GM13977 (cell line): ENCODE data around the gene MLEC.
A peak's percentile ranks its signal among the peaks of the same experiment; 100 is the strongest.
"Not testable (repeated sequence)": the region's sequence is repeated elsewhere in the genome, so short reads cannot be mapped to it uniquely, and the experiment has no call there.

Source experiments
- DNase-seq: peaks from one replicate; pipeline ENCODE4 v3.0.0; 2012; ENCODE audit warnings: low spot score
- in situ Hi-C: fragments of 300-500 bp; cut with MboI; formaldehyde crosslinking; loops from one replicate; pipeline ENCODE4 v1.12.0; 2022; ENCODE audit warnings: low sequenced_read_pairs, low pct_unique_long_range_greater_than_20kb, mixed read lengths, inconsistent platforms; ENCODE audit not compliant: unreplicated experiment
- TF ChIP-seq, protein P1 (sequence below): IDR thresholded peaks from 2 replicates; pipeline ENCODE4 v1.5.1; 2012; ENCODE audit warnings: mild to moderate bottlenecking, control low read depth; ENCODE audit not compliant: insufficient read depth; ENCODE audit errors: extremely low read depth, missing control alignments

MLEC gene

DNA sequence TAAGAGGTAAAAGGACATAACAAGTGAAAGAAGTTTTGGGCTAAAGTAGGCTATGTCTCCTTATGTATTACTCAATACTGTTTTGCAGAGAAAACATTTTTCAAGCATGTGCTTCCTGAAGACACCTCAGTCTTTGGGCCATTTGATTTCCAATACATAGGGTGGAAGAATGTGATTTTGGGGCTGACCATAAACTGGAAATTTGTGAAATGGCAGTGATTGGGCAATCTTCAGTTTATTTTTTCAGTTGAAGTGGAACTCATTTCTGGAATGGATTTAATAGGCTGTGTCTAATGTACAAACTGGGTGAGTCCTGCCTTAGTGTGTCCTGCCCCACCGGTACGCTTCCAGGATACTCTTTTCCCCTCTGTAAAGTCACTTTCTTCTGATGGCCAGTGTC, 35.8 kb downstream of the MLEC start:
- no peak for DNase-seq
- TF ChIP-seq, protein P1, sequence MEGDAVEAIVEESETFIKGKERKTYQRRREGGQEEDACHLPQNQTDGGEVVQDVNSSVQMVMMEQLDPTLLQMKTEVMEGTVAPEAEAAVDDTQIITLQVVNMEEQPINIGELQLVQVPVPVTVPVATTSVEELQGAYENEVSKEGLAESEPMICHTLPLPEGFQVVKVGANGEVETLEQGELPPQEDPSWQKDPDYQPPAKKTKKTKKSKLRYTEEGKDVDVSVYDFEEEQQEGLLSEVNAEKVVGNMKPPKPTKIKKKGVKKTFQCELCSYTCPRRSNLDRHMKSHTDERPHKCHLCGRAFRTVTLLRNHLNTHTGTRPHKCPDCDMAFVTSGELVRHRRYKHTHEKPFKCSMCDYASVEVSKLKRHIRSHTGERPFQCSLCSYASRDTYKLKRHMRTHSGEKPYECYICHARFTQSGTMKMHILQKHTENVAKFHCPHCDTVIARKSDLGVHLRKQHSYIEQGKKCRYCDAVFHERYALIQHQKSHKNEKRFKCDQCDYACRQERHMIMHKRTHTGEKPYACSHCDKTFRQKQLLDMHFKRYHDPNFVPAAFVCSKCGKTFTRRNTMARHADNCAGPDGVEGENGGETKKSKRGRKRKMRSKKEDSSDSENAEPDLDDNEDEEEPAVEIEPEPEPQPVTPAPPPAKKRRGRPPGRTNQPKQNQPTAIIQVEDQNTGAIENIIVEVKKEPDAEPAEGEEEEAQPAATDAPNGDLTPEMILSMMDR: no peak
- in situ Hi-C loops: no loop called here

DNA sequence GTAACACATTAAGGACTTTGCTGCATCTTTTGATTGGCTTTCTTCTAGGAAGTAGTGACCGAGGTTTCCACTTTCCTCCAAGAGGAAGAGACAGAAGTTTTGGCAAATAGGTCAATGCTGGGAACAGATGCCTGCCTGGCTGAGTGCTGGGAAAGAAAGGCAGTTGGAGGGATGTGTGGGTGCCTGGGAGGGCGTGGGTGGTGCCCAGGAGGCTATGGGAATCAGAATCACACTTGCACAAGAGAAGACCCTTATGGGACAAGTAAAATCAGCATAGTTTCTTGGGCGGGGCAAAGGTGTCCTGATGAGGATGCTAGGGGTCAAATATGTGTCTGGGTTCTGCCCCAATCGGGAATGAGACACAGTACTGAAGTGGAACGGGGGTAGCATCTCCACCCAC, 37.8 kb downstream of the MLEC start:
- TF ChIP-seq, protein P1: no peak
- DNase-seq: no peak
- in situ Hi-C loops: no loop called here

DNA sequence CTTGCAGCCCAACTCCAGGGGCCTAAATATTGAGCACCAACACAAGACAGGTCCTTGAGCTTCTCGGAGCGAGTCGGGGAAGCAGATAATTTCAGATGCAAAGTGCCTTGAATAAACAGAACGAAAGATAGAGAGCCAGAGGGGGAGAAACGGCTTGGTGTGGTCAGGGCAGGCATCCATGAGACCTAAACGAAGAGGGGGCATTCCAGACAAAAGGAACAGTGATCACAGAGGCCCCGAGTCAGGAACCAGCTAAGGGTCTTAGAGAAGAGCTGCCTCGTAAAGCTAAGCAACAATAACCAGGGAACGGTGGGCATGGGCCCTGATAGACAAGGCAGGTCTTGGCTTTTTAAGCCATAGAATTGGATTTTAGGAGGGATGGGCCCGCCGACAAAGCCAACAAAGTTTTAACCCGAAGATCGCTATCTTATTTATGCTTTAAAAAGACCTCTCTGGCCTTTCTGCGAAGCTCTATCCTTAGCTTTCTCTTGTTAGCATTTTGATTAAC, 38.3 kb downstream of the MLEC start:
- in situ Hi-C loops: no loop called here
- DNase-seq: no peak
- TF ChIP-seq, protein P1: no peak

DNA sequence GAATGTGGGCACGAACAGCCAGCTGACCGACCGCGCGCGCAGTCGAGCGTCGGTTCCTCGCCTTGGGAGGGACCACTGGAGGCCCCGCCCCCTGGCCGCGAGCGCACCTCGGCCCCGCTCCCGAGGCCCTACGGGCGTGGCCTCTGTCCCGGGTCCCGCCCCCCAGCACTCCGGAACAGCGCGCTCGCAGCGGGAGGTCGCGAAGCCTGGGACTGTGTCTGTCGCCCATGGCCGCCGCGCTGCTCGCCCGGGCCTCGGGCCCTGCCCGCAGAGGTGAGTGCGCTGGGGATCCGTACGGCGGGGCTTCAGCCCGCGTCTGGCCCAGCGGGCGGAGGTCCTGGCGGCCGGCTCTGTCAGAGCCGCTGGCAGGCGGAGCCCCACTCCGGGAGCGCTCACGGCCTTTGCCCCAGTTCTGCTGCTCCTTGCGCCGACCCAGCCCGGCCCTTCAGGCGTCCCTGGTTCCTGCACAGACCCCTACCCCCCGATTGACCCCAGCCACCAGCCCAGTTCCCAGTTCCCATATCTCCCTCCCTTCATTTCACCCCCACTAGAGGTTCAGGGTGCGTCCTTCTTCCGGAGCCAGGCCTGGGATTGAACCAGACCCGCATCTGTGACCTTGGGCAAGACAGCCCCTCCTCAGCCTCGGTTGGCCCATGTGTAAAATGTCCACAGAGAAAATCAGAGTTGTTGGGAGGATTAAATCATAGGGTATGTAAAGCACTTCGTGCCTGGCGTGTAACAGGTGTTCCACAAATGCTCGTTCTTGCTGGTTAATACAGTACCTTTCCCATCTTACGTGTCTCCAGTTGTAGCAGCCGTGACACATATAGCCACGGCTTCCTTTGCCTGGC, 38.9 kb downstream of the MLEC start, which contains the start of gene ACADS:
Gene ACADS, plus strand, starts transcription at position 168 of the 851 bp plus-strand sequence. Its CDS starts 60 bp downstream, at position 228.
- TF ChIP-seq, protein P1: no peak
- in situ Hi-C loops: no loop called here
- peak; percentile 99 for DNase-seq

DNA sequence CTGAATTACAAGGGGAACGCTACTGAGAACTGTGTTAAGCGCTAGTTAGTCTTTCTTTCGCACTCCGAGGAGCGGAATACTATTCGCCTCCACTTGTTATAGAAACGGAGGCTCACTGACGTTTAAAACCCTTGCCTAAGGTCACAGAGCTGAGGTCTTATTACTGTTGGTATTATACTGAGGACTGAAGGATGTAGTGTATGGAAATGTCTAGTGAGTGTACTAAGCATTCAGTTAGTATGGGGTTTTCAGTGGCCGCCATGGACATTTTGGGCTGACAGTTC, 39.5 kb downstream of the MLEC start:
- in situ Hi-C loops: no loop called here
- TF ChIP-seq, protein P1: no peak
- DNase-seq: no peak

DNA sequence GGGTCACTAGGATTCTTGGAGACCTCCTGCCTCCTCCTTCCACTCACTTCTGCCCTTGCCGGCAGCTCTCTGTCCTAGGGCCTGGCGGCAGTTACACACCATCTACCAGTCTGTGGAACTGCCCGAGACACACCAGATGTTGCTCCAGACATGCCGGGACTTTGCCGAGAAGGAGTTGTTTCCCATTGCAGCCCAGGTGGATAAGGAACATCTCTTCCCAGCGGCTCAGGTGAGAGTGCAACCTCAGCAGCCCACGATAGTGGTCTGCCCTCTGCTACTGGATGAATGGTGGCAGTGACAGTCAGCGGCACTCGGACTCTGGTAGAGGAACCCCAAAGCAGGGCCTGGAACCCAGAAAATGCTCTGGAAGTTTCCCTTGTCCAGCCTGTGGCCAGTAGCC, 40.0 kb downstream of the MLEC start:
- in situ Hi-C loops: no loop called here
- TF ChIP-seq, protein P1: no peak
- no peak for DNase-seq

DNA sequence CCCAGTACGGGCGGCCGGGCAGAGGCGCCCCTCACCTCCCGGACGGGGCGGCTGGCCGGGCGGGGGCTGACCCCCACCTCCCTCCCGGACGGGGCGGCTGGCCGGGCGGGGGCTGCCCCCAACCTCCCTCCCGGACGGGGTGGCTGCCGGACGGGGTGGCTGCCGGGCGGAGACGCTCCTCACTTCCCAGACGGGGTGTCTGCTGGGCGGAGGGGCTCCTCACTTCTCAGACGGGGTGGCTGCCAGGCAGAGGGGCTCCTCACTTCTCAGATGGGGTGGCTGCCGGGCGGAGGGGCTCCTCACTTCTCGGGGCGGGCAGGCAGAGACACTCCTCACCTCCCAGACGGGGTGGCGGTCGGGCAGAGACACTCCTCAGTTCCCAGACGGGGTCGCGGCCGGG, 45.2 kb downstream of the MLEC start:
- in situ Hi-C loops, DNase-seq: not testable (repeated sequence)
